Mucosa of stomach (tissue), 1 donor: ENCODE data around the gene GTF2IRD2.
"Not testable (repeated sequence)": the region's sequence is repeated elsewhere in the genome, so short reads cannot be mapped to it uniquely, and the experiment has no call there.

ENCODE experiments used
- H3K27me3 ChIP-seq: one replicate; pipeline ENCODE4 v1.7.0; 2013; ENCODE audit warnings: mild to moderate bottlenecking, low read length; ENCODE audit not compliant: control insufficient read depth, insufficient read depth
- H3K36me3 ChIP-seq: one replicate; pipeline ENCODE4 v1.7.0; 2013; ENCODE audit warnings: low read length; ENCODE audit not compliant: control insufficient read depth, insufficient read depth
- H3K4me1 ChIP-seq: one replicate; pipeline ENCODE4 v1.7.0; 2013; ENCODE audit warnings: mild to moderate bottlenecking, low read length; ENCODE audit not compliant: control insufficient read depth, insufficient read depth
- H3K4me3 ChIP-seq: one replicate; pipeline ENCODE4 v1.7.0; 2013; ENCODE audit warnings: low read length
- H3K9ac ChIP-seq: one replicate; pipeline ENCODE4 v1.7.0; 2013; ENCODE audit warnings: mild to moderate bottlenecking, low read length, moderate library complexity
- H3K9me3 ChIP-seq: one replicate; pipeline ENCODE4 v1.7.0; 2013; ENCODE audit warnings: mild to moderate bottlenecking, low read length, moderate library complexity; ENCODE audit not compliant: control insufficient read depth
- donor health status: Pancreatic carcinoma.

GTF2IRD2 gene

GRCh38 chr7:74829959-74830358 is 21.4 kb downstream of the GTF2IRD2 start:
- H3K9ac ChIP-seq, H3K4me3 ChIP-seq, H3K4me1 ChIP-seq, H3K9me3 ChIP-seq, H3K27me3 ChIP-seq, H3K36me3 ChIP-seq: not testable (repeated sequence)

GRCh38 chr7:74821259-74821658 is 30.1 kb downstream of the GTF2IRD2 start:
- not testable (repeated sequence) for H3K4me1 ChIP-seq, H3K36me3 ChIP-seq, H3K4me3 ChIP-seq, H3K9me3 ChIP-seq, H3K27me3 ChIP-seq, H3K9ac ChIP-seq

GRCh38 chr7:74820146-74820805 is 31.1 kb downstream of the GTF2IRD2 start:
- H3K9ac ChIP-seq, H3K27me3 ChIP-seq, H3K36me3 ChIP-seq, H3K4me1 ChIP-seq, H3K4me3 ChIP-seq, H3K9me3 ChIP-seq: not testable (repeated sequence)

- H3K4me3 ChIP-seq, H3K9ac ChIP-seq, H3K9me3 ChIP-seq, H3K36me3 ChIP-seq, H3K27me3 ChIP-seq, H3K4me1 ChIP-seq: not testable (repeated sequence)
These were observed 35.5 kb downstream of the GTF2IRD2 start for GRCh38 chr7:74815882-74816281.

- H3K36me3 ChIP-seq, result not testable (repeated sequence)
These were observed 52.8 kb downstream of the GTF2IRD2 start for GRCh38 chr7:74798644-74799043.

GRCh38 chr7:74797848-74798622 is 53.4 kb downstream of the GTF2IRD2 start:
- H3K4me3 ChIP-seq, H3K36me3 ChIP-seq, H3K4me1 ChIP-seq, H3K9me3 ChIP-seq, H3K27me3 ChIP-seq, H3K9ac ChIP-seq: not testable (repeated sequence)

More at GRCh38 chr7:74798644-74799043, 52.8 kb downstream of the GTF2IRD2 start:
- H3K4me3 ChIP-seq, H3K9me3 ChIP-seq, H3K9ac ChIP-seq, H3K4me1 ChIP-seq, H3K27me3 ChIP-seq: not testable (repeated sequence)

GRCh38 chr7:74789200-74789736 is 62.1 kb downstream of the GTF2IRD2 start:
- H3K4me1 ChIP-seq, H3K36me3 ChIP-seq, H3K27me3 ChIP-seq, H3K4me3 ChIP-seq, H3K9ac ChIP-seq, H3K9me3 ChIP-seq: not testable (repeated sequence)

GRCh38 chr7:74788369-74789150 is 62.8 kb downstream of the GTF2IRD2 start:
- not testable (repeated sequence) for H3K27me3 ChIP-seq, H3K4me1 ChIP-seq, H3K9ac ChIP-seq, H3K36me3 ChIP-seq, H3K4me3 ChIP-seq, H3K9me3 ChIP-seq

- H3K4me1 ChIP-seq, H3K4me3 ChIP-seq, H3K9me3 ChIP-seq, H3K9ac ChIP-seq, H3K27me3 ChIP-seq, H3K36me3 ChIP-seq: not testable (repeated sequence)
These were observed 67.8 kb downstream of the GTF2IRD2 start for GRCh38 chr7:74783595-74783994.

GRCh38 chr7:74781746-74782145 is 69.7 kb downstream of the GTF2IRD2 start:
- not testable (repeated sequence) for H3K9ac ChIP-seq, H3K36me3 ChIP-seq, H3K4me3 ChIP-seq, H3K27me3 ChIP-seq, H3K9me3 ChIP-seq, H3K4me1 ChIP-seq

- not testable (repeated sequence) for H3K4me3 ChIP-seq, H3K27me3 ChIP-seq, H3K36me3 ChIP-seq, H3K9ac ChIP-seq, H3K9me3 ChIP-seq, H3K4me1 ChIP-seq
These were observed 72.4 kb downstream of the GTF2IRD2 start for GRCh38 chr7:74779053-74779452.

- H3K4me3 ChIP-seq, H3K9ac ChIP-seq, H3K4me1 ChIP-seq, H3K9me3 ChIP-seq, H3K27me3 ChIP-seq, H3K36me3 ChIP-seq: not testable (repeated sequence)
These were observed 76.3 kb downstream of the GTF2IRD2 start for GRCh38 chr7:74775111-74775510.
